HepG2 (cell line): ENCODE results near the gene RAB8A. TPM values are rescaled to one million over a fixed set of nuclear protein-coding genes. Genes with fewer than 3 reads are reported as not detected.

Source experiments
- BRD4 ChIP-seq: sonication (generic); formaldehyde crosslinking; IDR thresholded peaks from 2 replicates; pipeline ENCODE4 v1.4.0; 2020; ENCODE audit warnings: missing genetic modification reagents
- CCAR2 ChIP-seq: fragments of 200-400 bp; formaldehyde crosslinking; optimal IDR thresholded peaks from 2 replicates; pipeline ENCODE3; 2018; ENCODE audit warnings: low read depth, mild to moderate bottlenecking, low read length, moderate library complexity
- DNMT3B ChIP-seq: conservative IDR thresholded peaks from 2 replicates; pipeline ENCODE4 v1.6.1; 2016; ENCODE audit warnings: missing biosample characterization, control low read depth
- FOXO1 ChIP-seq: sonication (generic); formaldehyde crosslinking; IDR thresholded peaks from 2 replicates; pipeline ENCODE4 v1.4.0; 2020; ENCODE audit warnings: missing genetic modification reagents
- HMGXB3 ChIP-seq: sonication (generic); formaldehyde crosslinking; IDR thresholded peaks from 2 replicates; pipeline ENCODE4 v1.4.0; 2020; ENCODE audit warnings: missing genetic modification reagents, borderline replicate concordance
- ISX ChIP-seq: sonication (generic); formaldehyde crosslinking; conservative IDR thresholded peaks from 2 replicates; pipeline ENCODE4 v1.5.0; 2020; ENCODE audit warnings: missing genetic modification reagents
- KAT2B ChIP-seq: fragments of 150-350 bp; IDR thresholded peaks from 2 replicates; pipeline ENCODE4 v1.6.1; 2014; ENCODE audit warnings: low read depth, low read length, borderline replicate concordance
- MAFK ChIP-seq, 2 experiments: IDR thresholded peaks in 1 of 2; conservative IDR thresholded peaks in 1 of 2; 2 replicates each; pipeline ENCODE4 v1.6.1; 2011; ENCODE audit warnings: improper control_type of control experiment in 2 of 2, low read length in 2 of 2
- MYC ChIP-seq: sonication (generic); formaldehyde crosslinking; IDR thresholded peaks from 2 replicates; pipeline ENCODE4 v1.9.0; 2021; ENCODE audit warnings: missing genetic modification reagents, borderline replicate concordance
- POGZ ChIP-seq: sonication (generic); formaldehyde crosslinking; IDR thresholded peaks from 2 replicates; pipeline ENCODE4 v1.4.0; 2020; ENCODE audit warnings: mild to moderate bottlenecking, missing genetic modification reagents
- RAD51 ChIP-seq: fragments of 450-650 bp; IDR thresholded peaks from 2 replicates; pipeline ENCODE4 v1.6.1; 2016; ENCODE audit warnings: borderline replicate concordance
- RBM39 ChIP-seq: fragments of 200-400 bp; formaldehyde crosslinking; IDR thresholded peaks from one replicate; pipeline ENCODE4 v1.6.1; 2018; ENCODE audit warnings: antibody characterized with exemption, mild to moderate bottlenecking, low read depth, low read length; ENCODE audit not compliant: poor library complexity, severe bottlenecking
- SP1 ChIP-seq, 2 experiments: fragments of 450-650 bp in 1 of 2; sonication (generic) in 1 of 2; formaldehyde crosslinking in 1 of 2; IDR thresholded peaks; 2 replicates each; pipeline versions ENCODE4 v1.4.0 to v1.6.1; 2016 to 2020; ENCODE audit warnings: missing genetic modification reagents in 1 of 2
- TBP ChIP-seq: sonication (generic); formaldehyde crosslinking; IDR thresholded peaks from 2 replicates; pipeline ENCODE4 v1.5.0; 2020; ENCODE audit warnings: missing genetic modification reagents
- TFDP2 ChIP-seq: sonication (generic); formaldehyde crosslinking; IDR thresholded peaks from 2 replicates; pipeline ENCODE4 v1.4.0; 2020; ENCODE audit warnings: missing genetic modification reagents
- ZFP1 ChIP-seq: IDR thresholded peaks from 2 replicates; pipeline ENCODE4 v1.6.1; 2016
- ZFY ChIP-seq: sonication (generic); formaldehyde crosslinking; IDR thresholded peaks from 2 replicates; pipeline ENCODE4 v1.4.0; 2020; ENCODE audit warnings: missing genetic modification reagents
- ZMAT3 ChIP-seq: sonication (generic); formaldehyde crosslinking; conservative IDR thresholded peaks from 2 replicates; pipeline ENCODE4 v1.7.0; 2021; ENCODE audit warnings: missing genetic modification reagents
- ZNF280B ChIP-seq: sonication (generic); formaldehyde crosslinking; IDR thresholded peaks from 2 replicates; pipeline ENCODE4 v1.5.0; 2020; ENCODE audit warnings: missing genetic modification reagents, mild to moderate bottlenecking, borderline replicate concordance
- ZNF556 ChIP-seq: sonication (generic); formaldehyde crosslinking; IDR thresholded peaks from 2 replicates; pipeline ENCODE4 v1.4.0; 2020; ENCODE audit warnings: mild to moderate bottlenecking, missing genetic modification reagents, borderline replicate concordance
- ZNF747 ChIP-seq: sonication (generic); formaldehyde crosslinking; IDR thresholded peaks from 2 replicates; pipeline ENCODE4 v1.8.1; 2023; ENCODE audit warnings: missing genetic modification reagents, mild to moderate bottlenecking, borderline replicate concordance
- ZNF761 ChIP-seq: sonication (generic); formaldehyde crosslinking; conservative IDR thresholded peaks from 2 replicates; pipeline ENCODE4 v1.4.0; 2020; ENCODE audit warnings: mild to moderate bottlenecking, missing genetic modification reagents
- polyA plus RNA-seq, 8 experiments: library from polyadenylated mRNA; depleted of rRNA in 3 of 8; stranded (reverse) in 7 of 8; unstranded in 1 of 8; fragments of >200 nt; fragmentation: Illumina TruSeq in 4 of 8; extraction: Trizol in 4 of 8; gene quantifications; 2 replicates each; pipeline versions ENCODE4 v1.2.1 to v1.2.3, GENCODE V29; 2011 to 2016; ENCODE audit warnings: low read depth in 4 of 8, missing spikeins in 1 of 8, mixed read lengths in 1 of 8; ENCODE audit not compliant: insufficient read depth in 1 of 8
- total RNA-seq, 5 experiments: library from RNA; depleted of rRNA; stranded (reverse); fragments of >200 nt; fragmentation: Illumina TruSeq; extraction: Trizol; gene quantifications; 2 replicates each; pipeline ENCODE4 v1.2.3, GENCODE V29; 2016; ENCODE audit warnings: low read depth in 1 of 5
- TF ChIP-seq, protein P1 (sequence below): sonication (generic); formaldehyde crosslinking; IDR thresholded peaks from 2 replicates; pipeline ENCODE4 v1.8.0; 2022; ENCODE audit warnings: mild to moderate bottlenecking, missing genetic modification reagents; ENCODE audit not compliant: insufficient replicate concordance

Gene RAB8A
- total and polyA plus RNA-seq, 2 of the 13 experiments (the other 11 are each of a cell fraction or from before 2014, with no cell fraction given) = 36.7 to 45.0 TPM

DNA sequence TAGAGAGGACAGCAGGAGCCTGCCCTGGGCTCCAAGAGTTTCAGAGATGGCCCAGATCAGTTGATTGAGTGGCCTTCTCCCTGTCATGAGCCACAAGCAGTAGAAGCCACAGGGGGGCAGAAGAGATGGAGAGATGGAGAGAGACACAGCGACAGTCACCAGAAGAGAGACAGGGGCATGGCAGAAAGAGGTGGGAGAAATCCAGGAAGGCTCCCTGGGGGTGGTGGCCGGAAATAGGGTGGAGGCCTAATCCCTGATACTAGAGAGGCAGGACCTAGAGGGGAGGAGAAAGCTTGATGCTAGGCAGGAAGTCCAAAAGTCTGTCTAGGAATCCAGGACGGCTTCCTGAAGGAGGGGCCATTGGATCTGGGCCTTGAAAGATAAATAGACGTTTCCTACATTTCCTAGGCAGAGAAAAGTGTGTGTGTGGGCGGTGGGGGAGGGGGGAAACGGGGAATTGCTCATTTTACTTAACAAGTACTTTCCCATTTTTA lies 45.0 kb upstream of the RAB8A start (continued):
- TF ChIP-seq HMGXB3 (CRISPR knock-in tag) (0 out of 2 replicates have a peak, but pooled peaks have one; percentile 19), ISX (no peak), RAD51 (no peak), CCAR2 (no peak), POGZ (CRISPR knock-in tag) (no peak), ZNF747 (no peak), BRD4 (CRISPR knock-in tag) (no peak), ZNF761 (no peak), TBP (CRISPR knock-in tag) (no peak), MYC (CRISPR knock-in tag) (no peak), ZFY (no peak), RBM39 (no peak), ZNF556 (CRISPR knock-in tag) (no peak), MAFK (conservative IDR thresholded peaks at IDR 0.05 in 1 of 2, IDR thresholded peaks at IDR 0.05 in 1 of 2; ENCODE audit: low read length in 2 of 2) (no peak), ZMAT3 (CRISPR knock-in tag) (no peak), SP1 (IDR thresholded peaks at IDR 0.05) (no peak), SP1 (CRISPR knock-in tag; IDR thresholded peaks at IDR 0.05) (0 out of 2 replicates have a peak, but pooled peaks have one; percentile 16), FOXO1 (CRISPR knock-in tag) (no peak), ZFP1 (CRISPR knock-in tag) (no peak), ZNF280B (CRISPR knock-in tag) (no peak), KAT2B (no peak), DNMT3B (CRISPR knock-in tag) (no peak), TFDP2 (CRISPR knock-in tag) (no peak)
- TF ChIP-seq, protein P1, sequence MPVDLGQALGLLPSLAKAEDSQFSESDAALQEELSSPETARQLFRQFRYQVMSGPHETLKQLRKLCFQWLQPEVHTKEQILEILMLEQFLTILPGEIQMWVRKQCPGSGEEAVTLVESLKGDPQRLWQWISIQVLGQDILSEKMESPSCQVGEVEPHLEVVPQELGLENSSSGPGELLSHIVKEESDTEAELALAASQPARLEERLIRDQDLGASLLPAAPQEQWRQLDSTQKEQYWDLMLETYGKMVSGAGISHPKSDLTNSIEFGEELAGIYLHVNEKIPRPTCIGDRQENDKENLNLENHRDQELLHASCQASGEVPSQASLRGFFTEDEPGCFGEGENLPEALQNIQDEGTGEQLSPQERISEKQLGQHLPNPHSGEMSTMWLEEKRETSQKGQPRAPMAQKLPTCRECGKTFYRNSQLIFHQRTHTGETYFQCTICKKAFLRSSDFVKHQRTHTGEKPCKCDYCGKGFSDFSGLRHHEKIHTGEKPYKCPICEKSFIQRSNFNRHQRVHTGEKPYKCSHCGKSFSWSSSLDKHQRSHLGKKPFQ = no peak
